OCI-M2 (cell line): Measurements from ENCODE around the gene ZNF202.
"Not testable (repeated sequence)": the region's sequence is repeated elsewhere in the genome, so short reads cannot be mapped to it uniquely, and the experiment has no call there.

Experiments used
- DNase-seq: peaks from one replicate; lab custom pipeline; 2025; ENCODE audit not compliant: unreplicated experiment; lab: John Stamatoyannopoulos, UW

Gene ZNF202

DNA sequence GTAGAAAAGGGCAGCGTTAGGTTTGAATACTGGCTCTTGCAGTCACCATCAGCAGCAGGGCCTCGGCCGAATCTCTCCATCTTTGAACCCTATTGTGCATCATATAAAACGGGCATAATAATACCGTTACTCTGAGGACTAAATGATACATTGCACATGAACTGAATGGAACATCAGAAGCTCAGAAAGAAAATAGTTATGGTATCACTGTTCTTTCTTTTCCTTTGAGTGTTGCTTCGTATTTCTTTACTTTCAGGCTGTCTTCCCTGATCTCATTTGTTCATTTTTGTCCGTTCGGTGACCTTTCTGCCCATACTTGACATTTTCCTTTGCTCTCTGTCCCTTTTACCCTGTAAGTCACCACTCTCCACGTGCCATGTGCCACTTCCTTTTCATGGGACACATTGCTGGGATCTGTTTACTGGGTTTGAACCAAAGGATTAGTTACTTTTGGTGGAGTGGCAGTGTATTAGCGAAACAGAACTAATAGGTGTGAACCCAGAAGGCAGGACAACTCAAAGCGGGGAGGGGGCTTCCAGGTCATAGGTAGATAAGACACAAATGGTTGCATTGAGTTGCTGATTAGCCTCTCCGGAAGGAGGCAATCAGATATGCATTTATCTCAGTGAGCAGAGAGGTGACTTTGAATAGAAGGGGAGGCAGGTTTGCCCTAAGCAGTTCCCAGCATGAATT, 717 bp upstream of the ZNF202 start:
- no peak for DNase-seq

DNA sequence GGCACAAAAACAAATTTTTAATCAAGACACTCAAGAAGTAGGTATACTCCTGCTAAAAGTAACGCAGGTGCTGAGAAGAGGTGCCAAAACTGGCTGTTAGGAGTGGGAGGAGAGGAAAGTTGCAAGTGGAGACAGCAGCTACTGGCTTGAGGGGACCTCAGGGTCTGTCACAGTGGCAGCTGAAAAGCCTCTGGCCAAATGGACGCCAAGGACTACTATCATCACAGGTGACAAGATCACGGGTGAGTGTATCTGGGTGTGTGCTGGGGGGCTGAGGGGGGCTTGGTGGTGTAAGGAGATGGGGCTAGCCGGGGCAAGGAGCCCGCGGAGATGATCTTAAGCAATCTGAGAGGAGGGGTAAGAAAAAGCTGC, 687 bp downstream of the ZNF202 start:
- DNase-seq: no peak

DNA sequence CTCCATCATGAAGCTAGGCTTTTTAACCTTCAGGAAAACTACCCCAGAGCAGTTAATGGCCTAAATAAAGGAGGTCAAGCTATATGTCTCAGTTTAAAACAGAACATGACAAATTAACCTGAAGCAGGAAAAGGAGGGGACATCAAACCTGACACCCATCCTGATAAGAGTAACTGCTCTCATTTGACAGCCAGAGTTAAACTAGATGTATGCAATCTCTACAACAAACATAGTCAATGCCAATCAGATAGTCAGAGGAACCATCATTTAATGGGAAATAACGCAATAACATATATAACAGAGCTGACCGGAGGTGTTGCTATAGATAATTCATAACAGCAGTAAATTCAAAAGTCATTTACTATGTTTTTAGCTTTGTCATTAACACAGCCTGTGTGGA, 3.1 kb downstream of the ZNF202 start:
- no peak for DNase-seq

DNA sequence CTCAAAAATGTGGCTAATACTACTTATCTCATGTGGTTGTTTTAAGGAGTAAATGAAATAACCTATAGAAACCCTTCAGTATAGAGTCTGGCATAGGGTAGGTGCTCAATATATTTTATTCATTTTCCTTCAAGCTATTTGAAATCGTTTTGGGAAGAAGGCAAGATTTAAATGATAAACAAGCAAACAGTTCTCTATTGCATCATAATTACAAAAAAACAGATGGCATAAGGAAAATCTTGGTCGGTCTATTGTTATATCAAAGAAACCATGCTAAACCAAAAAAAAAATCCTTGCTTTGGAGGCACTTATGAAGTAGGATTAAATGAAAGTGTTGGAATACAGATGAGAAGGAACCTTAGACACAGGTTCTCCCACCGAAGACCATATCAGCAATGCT, 4.7 kb downstream of the ZNF202 start:
- DNase-seq: no peak

DNA sequence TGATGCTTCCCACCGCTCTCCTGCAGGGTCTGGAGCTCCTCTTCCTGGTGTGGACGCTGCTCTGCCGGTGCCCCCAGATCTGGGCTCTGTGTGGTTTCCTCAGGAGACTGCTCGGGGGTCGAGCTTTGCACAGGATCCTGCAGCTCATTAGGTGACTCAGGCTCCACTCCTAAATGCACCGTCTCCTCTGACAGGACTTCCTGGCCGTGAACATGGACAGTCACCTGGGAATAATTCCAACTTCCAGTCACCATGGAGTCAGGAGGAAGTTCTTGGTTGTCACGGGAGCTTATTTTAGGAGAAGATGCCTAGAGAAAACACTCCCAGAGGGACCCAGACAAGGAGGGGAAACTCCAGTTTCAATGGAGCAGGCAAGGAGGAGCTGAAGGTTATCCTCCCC, 11.9 kb downstream of the ZNF202 start:
- no peak for DNase-seq

DNA sequence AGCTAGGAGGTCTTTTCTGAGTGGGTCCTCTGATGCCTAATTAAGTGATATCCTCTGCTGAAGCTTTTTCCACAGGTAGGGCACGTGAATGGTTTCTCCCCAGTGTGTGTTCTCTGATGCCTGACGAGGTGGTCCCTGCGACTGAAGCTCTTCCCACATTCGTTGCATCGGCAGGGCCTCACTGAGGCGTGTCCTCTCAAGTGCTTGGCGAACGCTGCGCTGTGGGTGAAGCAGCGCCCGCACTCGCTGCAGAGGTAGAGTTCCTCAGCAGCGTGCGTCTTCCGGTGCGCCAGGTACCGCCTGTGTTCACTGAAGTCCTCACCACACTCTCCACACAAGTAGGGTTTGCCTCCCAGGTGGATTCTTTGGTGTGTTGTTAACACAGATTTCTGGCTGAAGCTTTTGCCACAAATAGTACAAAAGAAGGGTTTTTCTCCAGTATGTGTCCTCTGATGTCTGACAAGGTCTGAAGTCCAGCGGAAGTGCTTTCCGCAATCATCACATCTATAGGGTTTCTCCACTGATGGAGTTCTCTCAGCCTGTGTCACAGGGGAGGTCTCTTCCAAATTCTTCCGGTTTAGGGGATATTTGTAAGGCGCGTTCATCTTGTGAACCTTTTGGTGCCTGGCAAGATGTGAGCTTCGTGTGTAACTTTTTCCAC, 15.3 kb downstream of the ZNF202 start:
- no peak for DNase-seq

DNA sequence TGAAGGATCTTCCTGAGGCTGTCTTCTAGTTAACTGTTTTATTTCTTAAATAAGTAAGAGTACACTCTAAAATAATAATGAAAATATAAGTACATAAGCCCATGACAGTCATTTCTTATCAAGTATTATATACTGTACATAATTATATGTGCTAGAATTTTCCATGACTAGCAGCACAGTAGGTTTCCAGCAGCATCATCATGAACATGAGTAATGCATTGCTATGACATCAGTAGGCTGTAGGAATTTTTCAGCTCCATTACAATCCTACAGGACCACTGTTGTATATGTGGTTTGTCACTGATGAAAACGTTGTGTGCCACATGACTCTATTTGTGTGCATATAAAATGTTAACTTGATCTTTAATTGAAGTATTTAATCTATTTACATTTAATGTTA, 22.0 kb downstream of the ZNF202 start:
- no peak for DNase-seq

DNA sequence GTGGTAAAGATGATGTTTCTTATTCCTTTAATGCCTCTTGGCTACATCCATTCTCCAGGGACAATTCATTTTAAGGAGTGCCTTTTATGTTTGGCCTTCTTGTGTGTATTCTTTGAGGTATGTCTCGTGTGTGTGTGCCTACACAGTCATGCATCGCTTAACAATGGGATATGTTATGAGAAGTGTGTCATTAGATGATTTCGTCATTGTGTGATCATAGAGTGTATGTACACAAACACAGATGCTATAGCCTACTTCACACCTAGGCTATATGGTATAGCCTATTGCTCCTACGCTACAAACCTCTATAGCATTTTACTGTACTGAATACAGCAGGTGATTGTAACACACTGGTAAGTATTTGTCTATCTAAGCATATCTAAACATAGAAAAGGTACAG, 23.0 kb downstream of the ZNF202 start:
- DNase-seq: no peak

DNA sequence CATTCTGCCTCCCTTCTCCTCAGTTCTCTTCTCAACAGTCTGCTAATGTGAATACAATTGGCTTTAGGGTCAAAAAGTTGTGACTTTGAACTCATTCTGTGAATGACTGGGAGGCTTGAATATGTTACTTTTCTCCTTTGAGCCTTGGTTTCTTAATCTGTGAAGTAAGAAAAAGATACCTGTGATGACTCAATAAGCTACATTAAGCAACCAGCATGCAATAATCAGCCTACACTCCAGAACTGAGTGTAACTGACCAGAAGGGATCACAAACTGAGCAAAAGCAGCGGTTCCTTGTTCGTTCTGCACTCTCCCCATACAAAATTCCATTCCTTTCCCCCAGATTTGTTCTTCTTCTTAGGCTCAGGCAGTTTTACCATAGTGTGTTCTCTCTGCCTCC, 23.4 kb downstream of the ZNF202 start:
- DNase-seq: no peak

DNA sequence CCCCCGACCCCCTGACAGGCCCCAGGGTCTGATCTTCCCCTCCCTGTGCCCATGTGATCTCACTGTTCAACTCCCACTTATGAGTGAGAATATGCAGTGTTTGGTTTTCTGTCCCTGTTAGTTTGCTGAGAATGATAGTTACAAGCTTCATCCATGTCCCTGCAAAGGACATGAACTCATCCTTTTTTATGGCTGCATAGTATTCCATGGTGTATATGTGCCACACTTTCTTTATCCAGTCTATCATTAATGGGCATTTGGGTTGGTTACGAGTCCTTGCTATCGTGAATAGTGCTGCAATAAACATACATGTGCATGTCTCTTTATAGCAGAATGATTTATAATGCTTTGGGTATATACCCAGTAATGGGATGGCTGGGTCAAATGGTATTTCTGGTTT, 28.8 kb downstream of the ZNF202 start:
- not testable (repeated sequence) for DNase-seq

DNA sequence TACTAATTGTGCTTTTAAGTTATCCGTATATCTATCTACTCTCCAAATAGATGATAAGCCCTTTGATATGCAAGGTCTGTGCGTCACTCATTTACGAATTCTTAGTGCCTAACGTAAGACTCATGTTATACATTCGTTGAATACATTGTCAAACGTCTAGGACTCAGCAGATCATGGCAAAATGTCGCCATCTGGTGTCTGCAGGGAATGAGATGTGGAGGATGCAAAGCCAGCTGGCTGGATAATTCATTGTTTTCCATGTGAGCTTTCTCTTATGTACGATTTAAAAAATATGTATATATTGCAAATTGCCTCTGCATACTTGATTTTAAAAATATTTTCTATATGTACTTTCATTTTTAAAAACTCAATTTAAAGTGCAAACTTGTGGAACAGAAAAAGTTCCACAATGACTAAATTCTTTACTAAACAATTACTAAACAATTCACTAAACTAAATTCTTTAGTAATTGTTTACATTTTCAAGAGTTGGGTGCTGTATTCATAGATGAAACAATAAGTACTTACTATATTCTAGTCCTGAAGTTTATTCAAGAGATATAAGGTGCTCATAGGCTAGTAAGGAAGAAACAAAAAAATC, 33.8 kb downstream of the ZNF202 start:
- DNase-seq: no peak

DNA sequence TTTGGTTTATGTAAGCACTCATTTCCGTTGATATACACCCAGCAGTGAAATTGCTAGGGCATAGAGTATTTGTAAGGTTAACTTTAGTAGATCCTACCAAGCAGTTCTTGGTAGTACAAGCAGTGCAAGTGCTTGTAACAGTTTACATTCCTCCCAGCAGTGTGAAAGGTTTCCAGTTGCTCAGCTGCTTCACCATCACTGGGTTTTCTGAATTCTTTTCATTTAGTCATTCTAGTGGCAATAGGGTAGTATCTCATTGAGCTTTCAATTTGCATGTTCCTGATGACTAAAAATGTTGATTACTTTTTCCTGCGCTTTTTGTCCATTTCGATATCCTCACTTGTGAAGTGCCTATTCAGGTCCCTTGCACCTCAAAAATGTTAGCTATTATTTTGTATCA, 34.3 kb downstream of the ZNF202 start:
- no peak for DNase-seq

DNA sequence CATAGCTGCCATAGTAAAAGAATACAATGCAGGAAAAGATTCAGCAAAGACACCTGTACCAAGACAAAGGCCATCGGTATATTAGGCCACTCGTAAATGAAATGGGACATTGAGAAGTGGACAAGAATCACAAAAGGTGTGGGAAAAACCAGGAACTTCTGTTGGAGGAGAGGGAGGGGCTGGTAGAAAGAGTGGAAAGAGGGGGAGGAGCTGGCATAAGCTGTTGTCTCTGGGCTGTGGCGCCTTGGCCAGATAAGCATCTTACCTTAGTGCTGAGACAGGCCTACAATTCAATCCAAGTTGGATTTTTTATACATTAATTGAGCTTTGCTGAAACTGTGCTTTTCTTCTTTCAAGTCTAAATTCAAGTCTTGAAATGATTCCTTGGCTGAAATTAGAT, 37.1 kb downstream of the ZNF202 start:
- no peak for DNase-seq

DNA sequence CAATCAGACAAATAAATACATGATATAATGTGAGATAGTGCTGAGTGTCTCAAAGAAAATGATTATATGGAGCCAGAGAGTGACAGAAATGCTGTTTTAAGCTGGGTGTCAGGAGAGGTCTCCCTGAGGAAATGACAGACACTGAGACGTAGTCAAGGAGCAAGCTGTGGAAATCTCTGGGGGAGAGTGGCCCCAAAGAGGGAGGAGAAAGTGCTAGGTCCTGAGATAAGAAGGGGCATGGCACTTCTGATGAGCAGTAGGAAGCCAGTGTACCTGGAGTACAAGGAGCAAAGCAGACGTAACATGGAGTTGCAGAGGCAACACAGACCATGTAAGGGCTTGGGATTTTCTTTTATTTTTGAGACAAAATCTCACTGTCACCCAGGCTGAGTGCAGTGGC, 38.8 kb downstream of the ZNF202 start:
- DNase-seq: no peak

DNA sequence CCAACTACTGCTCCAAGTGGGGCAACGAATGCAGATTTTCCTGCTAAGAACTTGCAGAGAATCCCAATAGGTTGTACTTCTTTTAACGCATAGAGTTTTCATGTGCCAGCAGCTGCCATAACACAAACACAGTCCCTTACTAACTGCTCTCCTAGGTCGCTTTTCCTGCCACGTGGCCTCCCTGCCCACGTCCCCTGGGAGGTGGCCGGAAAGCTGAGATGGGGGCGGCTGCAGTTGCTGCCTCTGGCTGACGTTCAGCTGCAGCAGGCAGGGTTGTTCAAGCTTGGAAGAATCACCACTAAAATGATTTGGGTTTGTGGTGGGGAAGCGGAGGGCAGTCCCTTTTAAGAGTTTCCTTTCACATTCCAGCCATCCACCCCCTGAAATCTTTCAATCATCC, 39.3 kb downstream of the ZNF202 start:
- DNase-seq: no peak

DNA sequence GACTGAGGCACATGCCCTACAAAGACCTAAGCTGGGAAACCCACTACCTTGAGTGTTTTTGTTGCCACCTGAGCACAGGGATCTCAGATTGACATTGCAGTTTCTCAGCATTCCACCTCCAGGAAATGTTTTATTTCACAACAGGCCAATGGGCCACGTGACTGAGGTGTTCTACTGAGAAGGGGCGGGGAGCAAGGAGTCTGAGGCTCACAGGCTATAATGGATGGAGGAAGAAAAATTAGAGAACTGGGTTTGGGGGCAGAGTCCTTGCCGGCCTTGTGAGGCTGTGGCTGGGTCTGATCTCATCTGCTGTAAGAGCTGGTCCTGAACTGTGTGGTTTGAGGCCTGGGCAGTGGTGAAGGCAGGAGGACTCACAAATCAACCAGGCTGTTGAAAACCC, 40.7 kb downstream of the ZNF202 start:
- DNase-seq: no peak

DNA sequence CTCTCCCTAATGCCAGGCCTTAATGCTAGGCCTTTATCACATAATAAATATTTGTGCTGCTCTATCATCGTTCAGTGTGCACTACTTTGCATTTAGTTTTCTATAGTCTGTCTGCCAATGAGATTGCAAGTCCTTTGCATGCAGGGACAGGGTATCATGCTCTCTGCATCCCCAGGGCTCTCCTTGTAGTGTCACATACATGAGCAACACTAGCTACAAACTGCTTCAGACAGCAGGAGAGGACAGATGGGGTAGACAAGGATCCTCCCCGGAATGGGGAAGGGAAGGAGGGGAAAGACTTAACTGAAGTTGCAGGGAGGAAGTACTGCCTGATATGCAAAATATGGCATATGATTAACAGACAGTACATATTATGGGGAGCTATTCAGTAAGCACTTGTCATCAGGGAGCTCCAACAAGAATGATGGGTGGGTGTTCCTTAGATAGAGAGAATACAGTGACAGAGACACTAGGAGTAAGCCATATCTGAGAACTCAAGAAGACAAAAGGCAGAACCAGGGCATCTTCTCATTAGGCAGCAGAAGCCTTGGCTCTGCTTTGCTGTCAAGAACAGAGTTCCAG, 42.8 kb downstream of the ZNF202 start:
- no peak for DNase-seq

DNA sequence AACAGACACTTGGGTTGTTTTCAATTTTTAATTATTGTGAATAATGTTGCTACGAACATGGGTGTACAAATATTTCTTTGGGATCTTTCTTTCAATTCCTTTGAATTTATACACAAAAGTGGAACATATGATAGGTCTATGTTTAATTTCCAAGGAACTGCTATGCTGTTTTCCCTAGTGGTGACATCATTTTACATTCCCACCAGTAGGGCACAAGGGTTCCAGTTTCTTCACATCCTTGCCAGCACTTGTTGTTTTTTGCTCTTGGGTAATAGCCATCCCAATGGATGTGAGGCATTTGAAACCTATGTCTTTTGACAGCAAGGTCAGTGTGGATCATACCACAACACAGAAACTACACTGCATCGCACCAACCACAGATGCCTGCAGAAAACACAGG, 45.3 kb downstream of the ZNF202 start:
- no peak for DNase-seq

DNA sequence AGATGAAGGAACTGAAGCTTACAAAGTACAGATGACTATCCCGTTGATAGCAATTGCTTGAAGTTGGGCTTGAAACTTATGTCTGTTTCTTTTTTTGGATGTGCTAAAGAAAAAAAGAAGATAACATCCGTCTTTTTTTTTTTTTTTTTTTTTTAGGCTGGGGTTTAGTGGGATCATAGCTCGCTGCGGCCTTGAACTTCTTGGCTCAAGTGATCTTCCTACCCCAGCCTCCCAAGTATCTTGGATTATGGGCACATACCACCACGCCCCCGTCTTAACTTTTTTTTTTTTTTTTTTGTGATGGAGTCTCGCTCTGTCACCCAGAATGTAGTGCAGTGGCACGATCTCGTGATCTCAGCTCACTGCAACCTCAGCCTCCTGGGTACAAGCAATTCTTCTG, 46.2 kb downstream of the ZNF202 start:
- DNase-seq: no peak

DNA sequence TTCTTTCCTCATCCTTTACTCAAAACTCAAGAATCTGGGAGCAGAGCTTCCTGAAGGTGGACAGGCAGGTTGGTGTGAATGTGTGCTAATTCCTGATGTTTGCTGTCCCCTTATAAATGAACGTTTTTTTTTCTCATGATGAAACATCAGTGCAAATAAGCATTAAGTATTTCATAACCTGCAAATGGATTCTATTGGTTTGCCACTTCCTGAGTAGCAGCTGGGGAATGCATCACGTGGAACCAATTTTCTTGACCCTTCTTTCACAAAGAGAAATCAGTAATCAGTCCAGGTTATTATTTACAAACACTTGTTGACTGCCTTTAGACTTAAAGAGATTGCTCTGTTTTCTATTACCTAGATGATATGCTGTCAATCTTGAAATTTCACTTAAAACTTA, 46.9 kb downstream of the ZNF202 start:
- DNase-seq: no peak

DNA sequence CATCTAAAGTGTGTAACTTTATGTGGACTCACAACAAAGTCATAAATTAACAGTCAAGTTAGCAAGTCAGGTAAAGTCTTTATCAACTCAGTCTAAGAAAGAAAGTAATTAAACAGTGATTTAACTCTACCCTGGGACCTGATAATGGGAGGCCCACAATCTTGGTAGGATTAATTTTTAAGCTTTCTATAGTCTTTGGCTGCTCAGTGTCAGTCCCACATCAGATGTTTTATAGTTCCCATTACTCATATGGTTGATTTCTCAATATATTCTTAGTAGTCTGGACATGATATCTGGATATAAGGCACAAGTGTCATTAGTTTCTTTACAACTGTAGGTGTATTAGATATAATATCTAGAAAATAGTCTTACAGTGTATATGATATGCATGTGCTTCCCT, 48.5 kb downstream of the ZNF202 start:
- no peak for DNase-seq

DNA sequence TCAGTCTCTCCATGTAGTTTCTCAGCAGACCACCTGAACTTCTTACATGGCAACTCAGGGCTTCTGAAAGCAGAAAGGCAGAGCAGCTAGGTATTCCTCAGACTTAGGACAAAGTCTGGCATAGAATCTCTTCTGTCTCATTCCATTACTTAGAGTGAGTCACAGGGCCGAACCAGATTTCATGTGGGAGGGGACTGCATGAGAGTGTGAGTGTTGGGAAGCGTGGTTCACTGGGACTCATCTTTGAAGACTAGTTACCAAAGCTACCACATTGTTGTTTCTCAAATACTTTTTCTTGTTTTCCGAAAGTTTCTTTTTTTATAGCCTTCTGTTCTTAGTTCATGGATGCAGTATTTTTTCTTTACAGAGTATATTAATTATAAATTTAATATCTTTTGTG, 51.0 kb downstream of the ZNF202 start:
- DNase-seq: no peak
